Brain microvascular endothelial cell (primary cell): ENCODE measurements around the gene PIGR.

Experiments
- DNase-seq: peaks from one replicate; pipeline ENCODE4 v3.0.0-alpha.2; 2020
- H3K27ac ChIP-seq: fragments of 250-450 bp; sonication (Bioruptor Pico); 2 replicates; pipeline ENCODE4 v1.5.1; 2020; ENCODE audit warnings: mild to moderate bottlenecking, moderate library complexity
- H3K27me3 ChIP-seq: fragments of 250-450 bp; sonication (Bioruptor Pico); replicated peaks from 2 replicates; pipeline ENCODE4 v1.5.1; 2020; ENCODE audit warnings: mild to moderate bottlenecking
- H3K36me3 ChIP-seq: fragments of 250-450 bp; sonication (Bioruptor Pico); replicated peaks from 2 replicates; pipeline ENCODE4 v1.5.1; 2020; ENCODE audit warnings: mild to moderate bottlenecking
- H3K4me3 ChIP-seq: 2 replicates; pipeline ENCODE4 v1.5.1; 2011; ENCODE audit warnings: low read depth, mild to moderate bottlenecking, control low read depth, low read length, moderate library complexity
- CTCF ChIP-seq: IDR thresholded peaks from 2 replicates; pipeline ENCODE4 v1.5.1; 2011; ENCODE audit warnings: low read depth, mild to moderate bottlenecking, moderate library complexity, low read length, control low read depth, inconsistent platforms; ENCODE audit errors: missing control alignments
- in situ Hi-C: cut with HindIII; loops from 2 replicates; pipeline ENCODE4 v1.10.0; 2017; ENCODE audit warnings: low sequenced_read_pairs, low pct_ligation_motif_present

The PIGR gene, protein sequence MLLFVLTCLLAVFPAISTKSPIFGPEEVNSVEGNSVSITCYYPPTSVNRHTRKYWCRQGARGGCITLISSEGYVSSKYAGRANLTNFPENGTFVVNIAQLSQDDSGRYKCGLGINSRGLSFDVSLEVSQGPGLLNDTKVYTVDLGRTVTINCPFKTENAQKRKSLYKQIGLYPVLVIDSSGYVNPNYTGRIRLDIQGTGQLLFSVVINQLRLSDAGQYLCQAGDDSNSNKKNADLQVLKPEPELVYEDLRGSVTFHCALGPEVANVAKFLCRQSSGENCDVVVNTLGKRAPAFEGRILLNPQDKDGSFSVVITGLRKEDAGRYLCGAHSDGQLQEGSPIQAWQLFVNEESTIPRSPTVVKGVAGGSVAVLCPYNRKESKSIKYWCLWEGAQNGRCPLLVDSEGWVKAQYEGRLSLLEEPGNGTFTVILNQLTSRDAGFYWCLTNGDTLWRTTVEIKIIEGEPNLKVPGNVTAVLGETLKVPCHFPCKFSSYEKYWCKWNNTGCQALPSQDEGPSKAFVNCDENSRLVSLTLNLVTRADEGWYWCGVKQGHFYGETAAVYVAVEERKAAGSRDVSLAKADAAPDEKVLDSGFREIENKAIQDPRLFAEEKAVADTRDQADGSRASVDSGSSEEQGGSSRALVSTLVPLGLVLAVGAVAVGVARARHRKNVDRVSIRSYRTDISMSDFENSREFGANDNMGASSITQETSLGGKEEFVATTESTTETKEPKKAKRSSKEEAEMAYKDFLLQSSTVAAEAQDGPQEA

DNA sequence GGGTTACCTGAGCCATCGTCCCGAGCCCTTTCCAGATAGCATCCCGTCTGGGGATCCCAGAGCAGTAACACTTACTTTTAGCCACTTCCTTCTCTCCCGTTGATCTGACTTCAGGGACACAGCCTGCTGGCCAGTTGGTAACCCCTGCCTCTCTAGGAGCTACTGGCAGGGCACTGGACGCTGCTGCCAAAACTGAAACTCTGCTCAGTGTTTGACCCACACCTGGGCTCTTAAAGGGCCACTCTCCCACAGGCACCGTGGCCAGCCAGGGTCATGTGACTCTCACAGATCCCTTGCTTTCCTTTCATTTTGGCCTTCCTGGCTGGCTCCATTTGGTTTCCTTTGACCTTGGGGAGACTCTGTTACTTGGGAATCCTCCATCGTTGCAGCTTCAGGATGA is at the start of gene PIGR:
Gene PIGR, minus strand, starts transcription at position 206 of the 400 bp plus-strand sequence. CDS start 5,935 bp downstream, outside the sequence.
- no peak within 1 kb of the TSS for H3K4me3 ChIP-seq
- no peak for TF ChIP-seq CTCF
- peaks cover 15% of the 10 kb centered on the region for H3K27me3 ChIP-seq
- H3K36me3 ChIP-seq: no peaks in the 10 kb centered on the region
- in situ Hi-C loops: no loop called here
- DNase-seq: no peak
- no peak within 1 kb of the TSS for H3K27ac ChIP-seq

GRCh38 chr1:206992790-206993189 is 46.5 kb upstream of the PIGR start:
- in situ Hi-C loops: no loop called here
- no peak for TF ChIP-seq CTCF
- Histone ChIP-seq H3K27ac (no peak overlapping the region), H3K27me3 (peaks cover 12% of the 10 kb centered on the region), H3K36me3 (no peaks in the 10 kb centered on the region), H3K4me3 (no peak overlapping the region)
- no peak for DNase-seq

DNA sequence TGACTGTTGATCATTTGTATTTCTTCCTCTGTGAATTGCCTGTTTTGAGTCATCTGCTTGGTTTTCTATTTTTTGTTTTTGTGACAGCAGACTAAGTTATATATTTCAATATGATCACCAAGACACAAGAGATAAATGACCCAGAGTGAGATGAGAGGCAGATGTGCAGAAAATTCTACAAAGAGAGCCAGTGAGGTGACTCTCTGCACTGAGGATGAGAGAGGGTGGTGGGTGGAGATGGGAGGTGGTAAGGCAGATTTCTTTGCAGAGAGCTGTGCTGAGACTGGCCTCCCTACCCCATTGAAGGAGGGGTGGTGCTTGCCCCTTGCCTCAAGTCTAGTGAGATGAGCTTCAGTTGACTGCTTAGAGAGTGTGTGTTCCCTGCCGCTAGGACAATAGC is 41.6 kb upstream of the PIGR start:
- Histone ChIP-seq H3K27me3 (peaks cover 17% of the 10 kb centered on the region), H3K27ac (no peak overlapping the region), H3K36me3 (no peaks in the 10 kb centered on the region), H3K4me3 (no peak overlapping the region)
- no peak for DNase-seq
- no peak for TF ChIP-seq CTCF
- in situ Hi-C loops: no loop called here

DNA sequence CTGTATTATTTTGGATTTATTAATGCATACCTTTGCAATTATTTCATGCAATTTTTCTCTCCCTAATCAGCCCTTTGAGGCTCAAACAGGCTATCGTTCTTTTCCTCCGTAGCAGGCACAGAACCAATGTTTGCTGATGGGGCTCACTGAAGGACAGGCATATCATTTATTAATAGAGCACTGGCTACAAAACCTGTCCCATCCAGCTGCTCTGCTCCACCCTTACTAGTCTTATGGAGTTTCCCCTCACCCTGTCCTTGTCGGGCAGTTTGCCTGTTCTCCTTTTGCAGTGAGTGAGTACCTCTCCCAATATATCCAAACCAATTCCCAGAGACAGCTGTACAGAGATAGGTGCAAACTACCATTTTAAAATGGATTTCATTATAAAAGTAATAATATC is 40.6 kb upstream of the PIGR start:
- DNase-seq: no peak
- no peak for TF ChIP-seq CTCF
- Histone ChIP-seq H3K4me3 (no peak overlapping the region), H3K27ac (no peak overlapping the region), H3K36me3 (no peaks in the 10 kb centered on the region), H3K27me3 (peaks cover 19% of the 10 kb centered on the region)
- in situ Hi-C loops: no loop called here

DNA sequence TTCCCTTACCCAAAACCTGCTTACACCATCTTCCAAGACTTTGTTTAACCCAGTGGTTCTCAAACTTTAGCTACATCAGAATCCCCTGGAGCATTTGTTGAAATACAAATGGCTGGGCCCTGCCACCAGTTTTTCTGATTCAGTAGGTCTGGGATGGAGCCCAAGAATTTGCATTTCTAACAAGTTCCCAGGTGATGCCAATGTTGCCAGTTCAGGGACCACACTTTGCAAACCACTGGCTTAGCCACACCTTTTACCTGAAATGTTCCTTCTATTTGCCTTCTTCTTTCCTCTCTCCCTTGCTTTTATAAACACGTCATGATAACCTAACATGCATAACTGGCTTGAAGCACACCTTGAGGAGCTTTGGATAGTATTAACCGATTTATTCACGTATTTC is 40.1 kb upstream of the PIGR start:
- no peak for DNase-seq
- H3K27ac ChIP-seq: no peak overlapping the region
- H3K4me3 ChIP-seq: no peak overlapping the region
- TF ChIP-seq CTCF: no peak
- H3K36me3 ChIP-seq: no peaks in the 10 kb centered on the region
- in situ Hi-C loops: no loop called here
- H3K27me3 ChIP-seq: peaks cover 20% of the 10 kb centered on the region
